ENCODE results near the gene FANCL. TPM values are rescaled to one million over a fixed set of nuclear protein-coding genes. Genes with fewer than 3 reads are reported as not detected.
"Not testable (repeated sequence)": the region's sequence is repeated elsewhere in the genome, so short reads cannot be mapped to it uniquely, and the experiment has no call there.

Gene FANCL
- total and polyA plus RNA-seq, 4 donors = 6.2 to 60.0 (median 22.3) TPM

- peaks cover 0 to 7% (median 0%) of the 10 kb centered on the region in 4 donors for H3K36me3 ChIP-seq (ENCODE audit: control insufficient read depth in 4 of 4, insufficient read depth in 4 of 4, low read length in 4 of 4)
- no peak for DNase-seq
- H3K27me3 ChIP-seq (ENCODE audit: control insufficient read depth in 3 of 3, insufficient read depth in 3 of 3, low read length in 2 of 3) = no peaks in the 10 kb centered on the region
- H3K4me1 ChIP-seq (ENCODE audit: control insufficient read depth in 5 of 5, insufficient read depth in 5 of 5, low read length in 5 of 5) = no peaks in the 10 kb centered on the region
- WGBS, 2 donors = 96 to 98% methylated on average over 5 of the region's 5 CpGs
- no peak overlapping the region for H3K4me3 ChIP-seq
- no peak for TF ChIP-seq CTCF (IDR thresholded peaks at IDR 0.05; ENCODE audit: control extremely low read depth, extremely low read depth)
- ATAC-seq (ENCODE audit: insufficient read depth, low FRiP score) = no peak
- no peak overlapping the region for H3K27ac ChIP-seq (ENCODE audit: low read depth in 1 of 2, low read length in 1 of 2)
- H3K9me3 ChIP-seq (ENCODE audit: control insufficient read depth in 4 of 4, insufficient read depth in 3 of 4, low read length in 3 of 4) = no peaks in the 10 kb centered on the region
- no peak overlapping the region for H3K9ac ChIP-seq (ENCODE audit: insufficient read depth in 1 of 2, low read length in 2 of 2)
Measured at GRCh38 chr2:58120626-58121229, 120.4 kb downstream of the FANCL start.

GRCh38 chr2:58113563-58113962 is 127.6 kb downstream of the FANCL start:
- not testable (repeated sequence) for ATAC-seq (ENCODE audit: insufficient read depth, low FRiP score); DNase-seq; H3K4me1 ChIP-seq (ENCODE audit: control insufficient read depth in 5 of 5, insufficient read depth in 5 of 5, low read length in 5 of 5); H3K9me3 ChIP-seq (ENCODE audit: control insufficient read depth in 4 of 4, insufficient read depth in 3 of 4, low read length in 3 of 4); H3K27ac ChIP-seq (ENCODE audit: low read depth in 1 of 2, low read length in 1 of 2); H3K4me3 ChIP-seq; H3K27me3 ChIP-seq (ENCODE audit: control insufficient read depth in 3 of 3, insufficient read depth in 3 of 3, low read length in 2 of 3); H3K36me3 ChIP-seq (ENCODE audit: control insufficient read depth in 4 of 4, insufficient read depth in 4 of 4, low read length in 4 of 4); H3K9ac ChIP-seq (ENCODE audit: insufficient read depth in 1 of 2, low read length in 2 of 2)
- WGBS, 2 donors = 89 to 96% methylated on average over 9 of the region's 9 CpGs

GRCh38 chr2:58110765-58111164 is 130.4 kb downstream of the FANCL start:
- ATAC-seq (ENCODE audit: insufficient read depth, low FRiP score) (no peak), DNase-seq (no peak)
- no peaks in the 10 kb centered on the region for H3K4me1 ChIP-seq (ENCODE audit: control insufficient read depth in 5 of 5, insufficient read depth in 5 of 5, low read length in 5 of 5)
- no peak overlapping the region for H3K9ac ChIP-seq (ENCODE audit: insufficient read depth in 1 of 2, low read length in 2 of 2)
- 97 to 99% methylated on average over 6 of the region's 6 CpGs for WGBS, 2 donors
- peaks cover 0 to 3% (median 0%) of the 10 kb centered on the region in 4 donors for H3K9me3 ChIP-seq (ENCODE audit: control insufficient read depth in 4 of 4, insufficient read depth in 3 of 4, low read length in 3 of 4)
- H3K4me3 ChIP-seq = no peak overlapping the region
- no peaks in the 10 kb centered on the region for H3K27me3 ChIP-seq (ENCODE audit: control insufficient read depth in 3 of 3, insufficient read depth in 3 of 3, low read length in 2 of 3)
- H3K36me3 ChIP-seq (ENCODE audit: control insufficient read depth in 4 of 4, insufficient read depth in 4 of 4, low read length in 4 of 4) = peaks cover 0 to 2% (median 0%) of the 10 kb centered on the region in 4 donors
- TF ChIP-seq CTCF (IDR thresholded peaks at IDR 0.05; ENCODE audit: control extremely low read depth, extremely low read depth) = no peak
- no peak overlapping the region for H3K27ac ChIP-seq (ENCODE audit: low read depth in 1 of 2, low read length in 1 of 2)

GRCh38 chr2:58109481-58109880 is 131.6 kb downstream of the FANCL start:
- 97 to 98% methylated on average over 2 of the region's 2 CpGs for WGBS, 2 donors

More at GRCh38 chr2:58109481-58109880, 131.6 kb downstream of the FANCL start:
- TF ChIP-seq CTCF (IDR thresholded peaks at IDR 0.05; ENCODE audit: control extremely low read depth, extremely low read depth) = no peak
- ATAC-seq (ENCODE audit: insufficient read depth, low FRiP score) (no peak), DNase-seq (no peak)
- Histone ChIP-seq H3K9me3 (ENCODE audit: control insufficient read depth in 4 of 4, insufficient read depth in 3 of 4, low read length in 3 of 4) (peaks cover 0 to 3% (median 0%) of the 10 kb centered on the region in 4 donors), H3K9ac (ENCODE audit: insufficient read depth in 1 of 2, low read length in 2 of 2) (no peak overlapping the region), H3K27me3 (ENCODE audit: control insufficient read depth in 3 of 3, insufficient read depth in 3 of 3, low read length in 2 of 3) (no peaks in the 10 kb centered on the region), H3K27ac (ENCODE audit: low read depth in 1 of 2, low read length in 1 of 2) (no peak overlapping the region), H3K4me1 (ENCODE audit: control insufficient read depth in 5 of 5, insufficient read depth in 5 of 5, low read length in 5 of 5) (no peaks in the 10 kb centered on the region), H3K4me3 (no peak overlapping the region), H3K36me3 (ENCODE audit: control insufficient read depth in 4 of 4, insufficient read depth in 4 of 4, low read length in 4 of 4) (peaks cover 0 to 2% (median 0%) of the 10 kb centered on the region in 4 donors)

Other genes starting within 250 kb of the FANCL start
- gene VRK2, start 194.5 kb downstream of the FANCL start, total RNA-seq = 10 to 100 TPM; 14.9 to 25.4 TPM
- 10 to 100 TPM; 11.2 to 14.5 TPM for gene VRK2, start 194.5 kb downstream of the FANCL start, polyA plus RNA-seq